Activated T-helper 2 cell treated with anti-CD3 and anti-CD28 coated beads, Interferon-gamma antibody, Interleukin-2, Interleukin-4, amounts not matched to agents 10 μg/mL and 5 μg/mL and 100 μg/mL, durations not matched to agents 14 hours and 24 hours and 36 hours (primary cell): ENCODE results near the gene TMEM176B. TPM values are rescaled to one million over a fixed set of nuclear protein-coding genes. Genes with fewer than 3 reads are reported as not detected.
"Not testable (repeated sequence)": the region's sequence is repeated elsewhere in the genome, so short reads cannot be mapped to it uniquely, and the experiment has no call there.

ENCODE experiments used
- DNase-seq: peaks from one replicate; pipeline ENCODE4 v3.0.0; 2021; ENCODE audit warnings: low spot score
- H3K27ac Mint-ChIP-seq: one replicate; pipeline ENCODE4 v1.8.0; 2021; ENCODE audit warnings: mixed read lengths
- H3K27me3 Mint-ChIP-seq: one replicate; pipeline ENCODE4 v1.8.0; 2021; ENCODE audit warnings: low read depth, mixed read lengths
- H3K36me3 Mint-ChIP-seq: one replicate; pipeline ENCODE4 v1.8.0; 2021; ENCODE audit warnings: low read depth, mixed read lengths
- H3K4me1 Mint-ChIP-seq: one replicate; pipeline ENCODE4 v1.8.0; 2021; ENCODE audit warnings: low read depth, mixed read lengths
- H3K4me3 Mint-ChIP-seq: one replicate; pipeline ENCODE4 v1.8.0; 2021; ENCODE audit warnings: low read depth, mild to moderate bottlenecking, moderate library complexity, mixed read lengths
- H3K9me3 Mint-ChIP-seq: one replicate; pipeline ENCODE4 v1.8.0; 2021; ENCODE audit warnings: mixed read lengths
- intact Hi-C: fragments of 100-400 bp; cut with micrococcal nuclease; formaldehyde crosslinking; loops from one replicate; pipeline ENCODE4 v1.15.1; 2023
- total RNA-seq: library from RNA; stranded (reverse); gene quantifications from 2 replicates; pipeline ENCODE4 v1.2.3, GENCODE V29; 2022

TMEM176B gene
- total RNA-seq, 1 donor from 2014 or later: 0.14 TPM

DNA sequence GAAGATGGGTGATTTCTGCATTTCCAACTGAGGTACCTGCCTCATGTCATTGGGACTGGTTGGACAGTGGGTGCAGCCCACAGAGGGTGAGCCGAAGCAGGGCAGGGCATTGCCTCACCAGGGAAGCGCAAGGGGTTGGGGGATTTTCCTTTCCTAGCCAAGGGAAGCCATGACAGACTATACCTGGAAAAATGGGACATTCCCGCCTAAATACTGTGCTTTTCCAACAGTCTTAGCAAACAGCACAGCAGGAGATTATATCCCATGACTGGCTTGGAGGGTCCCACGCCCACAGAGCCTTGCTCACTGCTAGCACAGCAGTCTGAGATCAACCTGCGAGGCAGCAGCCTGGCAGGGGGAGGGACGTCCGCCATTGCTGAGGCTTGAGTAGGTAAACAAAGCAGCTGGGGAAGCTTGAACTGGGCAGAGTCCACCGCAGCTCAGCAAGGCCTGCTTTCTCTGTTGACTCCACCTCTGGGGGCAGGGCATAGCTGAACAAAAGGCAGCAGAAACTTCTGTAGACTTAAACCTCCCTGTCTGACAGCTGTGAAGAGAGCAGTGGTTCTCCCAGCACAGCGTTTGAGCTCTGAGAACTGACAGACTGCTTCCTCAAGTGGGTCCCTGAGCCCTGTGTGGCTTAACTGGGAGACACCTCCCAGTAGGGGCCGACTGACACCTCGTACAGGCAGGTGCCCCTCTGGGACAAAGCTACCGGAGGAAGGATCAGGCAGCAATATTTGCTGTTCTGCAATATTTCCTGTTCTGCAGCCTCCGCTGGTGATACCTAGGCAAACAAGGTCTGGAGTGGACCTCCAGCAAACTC is 7.7 kb upstream of the TMEM176B start:
- H3K36me3 Mint-ChIP-seq, H3K4me3 Mint-ChIP-seq, H3K27ac Mint-ChIP-seq, H3K4me1 Mint-ChIP-seq, H3K9me3 Mint-ChIP-seq, intact Hi-C loops, DNase-seq: not testable (repeated sequence)
- peaks cover 33% of the 10 kb centered on the region for H3K27me3 Mint-ChIP-seq

DNA sequence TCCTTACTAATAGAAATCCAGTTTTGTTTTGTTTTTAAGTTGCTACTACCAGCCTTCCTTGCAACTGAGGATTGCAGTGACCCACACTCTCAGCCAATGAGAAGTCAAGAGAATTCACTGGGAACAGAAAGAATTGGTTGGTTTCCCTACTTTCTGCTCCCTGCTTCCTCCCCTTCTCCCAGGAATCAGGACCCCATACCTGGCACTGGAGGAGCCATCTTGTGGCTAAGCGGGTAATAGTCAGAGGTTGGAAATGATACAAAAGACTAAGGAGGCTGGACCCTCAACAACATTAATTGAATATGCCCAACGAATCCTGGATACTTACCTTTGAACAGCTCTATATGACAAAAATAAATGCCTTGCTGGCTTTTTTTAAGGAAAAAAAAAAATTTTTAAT is 6.7 kb upstream of the TMEM176B start:
- H3K4me3 Mint-ChIP-seq: no peak overlapping the region
- intact Hi-C loops: no loop called here
- H3K9me3 Mint-ChIP-seq: peaks cover 8% of the 10 kb centered on the region
- no peak for DNase-seq
- peaks cover 41% of the 10 kb centered on the region for H3K27me3 Mint-ChIP-seq
- no peaks in the 10 kb centered on the region for H3K4me1 Mint-ChIP-seq
- H3K27ac Mint-ChIP-seq: no peak overlapping the region
- H3K36me3 Mint-ChIP-seq: no peaks in the 10 kb centered on the region

DNA sequence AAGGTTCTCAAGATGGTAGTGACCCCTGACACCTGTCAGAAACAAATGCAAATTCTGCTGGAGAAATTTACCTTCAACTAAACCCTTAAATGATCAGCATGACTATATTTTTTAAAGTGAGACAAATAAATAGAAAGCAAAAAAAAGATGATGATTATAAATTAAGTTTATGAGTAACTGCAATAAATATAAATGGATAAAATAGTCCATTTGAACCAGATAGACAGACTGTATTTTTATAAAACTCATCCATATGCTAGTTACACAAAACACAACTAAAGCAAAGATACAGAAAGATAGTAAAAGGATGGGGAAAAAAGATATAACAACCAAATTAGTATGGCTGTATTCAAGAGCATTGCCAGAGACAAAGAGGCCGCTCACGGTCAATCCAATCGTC is 6.3 kb upstream of the TMEM176B start:
- no peak overlapping the region for H3K27ac Mint-ChIP-seq
- H3K4me1 Mint-ChIP-seq: no peaks in the 10 kb centered on the region
- DNase-seq: no peak
- no peak overlapping the region for H3K4me3 Mint-ChIP-seq
- H3K27me3 Mint-ChIP-seq: peaks cover 41% of the 10 kb centered on the region
- H3K9me3 Mint-ChIP-seq: peaks cover 8% of the 10 kb centered on the region
- no peaks in the 10 kb centered on the region for H3K36me3 Mint-ChIP-seq
- intact Hi-C loops: no loop called here

DNA sequence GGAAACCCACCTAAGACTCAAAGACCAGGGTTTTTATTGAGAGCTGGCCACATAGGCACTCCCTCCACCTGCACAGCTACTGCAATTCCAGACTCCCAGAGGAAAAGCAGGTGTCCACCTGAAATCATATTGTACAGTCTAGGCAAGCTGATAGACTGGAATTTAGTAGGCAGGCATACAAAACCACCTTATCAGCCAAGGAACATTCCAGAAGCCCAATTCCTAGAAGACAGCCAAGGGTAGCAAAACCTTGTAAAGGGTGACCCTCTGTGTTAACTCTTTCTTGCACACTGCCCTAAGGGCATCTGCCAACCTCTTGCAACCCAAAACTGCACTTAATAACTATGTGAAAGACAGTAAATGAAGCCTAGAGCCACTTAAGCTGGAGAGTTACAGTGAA is 5.7 kb upstream of the TMEM176B start:
- no peaks in the 10 kb centered on the region for H3K36me3 Mint-ChIP-seq
- peaks cover 8% of the 10 kb centered on the region for H3K9me3 Mint-ChIP-seq
- no peak for DNase-seq
- intact Hi-C loops: no loop called here
- H3K4me3 Mint-ChIP-seq: no peak overlapping the region
- H3K27ac Mint-ChIP-seq: no peak overlapping the region
- peaks cover 43% of the 10 kb centered on the region for H3K27me3 Mint-ChIP-seq
- no peaks in the 10 kb centered on the region for H3K4me1 Mint-ChIP-seq

DNA sequence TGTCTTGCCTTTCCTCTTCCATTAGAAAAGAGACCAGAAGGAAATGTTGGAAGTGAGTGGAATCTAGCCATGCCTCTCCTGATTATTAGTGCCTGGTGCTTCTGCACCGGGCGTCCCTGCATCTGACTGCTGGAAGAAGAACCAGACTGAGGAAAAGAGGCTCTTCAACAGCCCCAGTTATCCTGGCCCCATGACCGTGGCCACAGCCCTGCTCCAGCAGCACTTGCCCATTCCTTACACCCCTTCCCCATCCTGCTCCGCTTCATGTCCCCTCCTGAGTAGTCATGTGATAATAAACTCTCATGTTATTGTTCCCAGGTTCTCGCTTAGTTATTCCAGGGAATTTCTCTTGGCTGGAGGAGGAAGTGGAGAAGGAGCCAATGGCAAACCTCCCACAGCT is 4.6 kb upstream of the TMEM176B start:
- Mint-ChIP-seq H3K27ac (no peak overlapping the region), H3K27me3 (peaks cover 33% of the 10 kb centered on the region), H3K9me3 (peaks cover 8% of the 10 kb centered on the region), H3K4me3 (no peak overlapping the region), H3K36me3 (no peaks in the 10 kb centered on the region), H3K4me1 (no peaks in the 10 kb centered on the region)
- no peak for DNase-seq
- intact Hi-C loops: no loop called here

DNA sequence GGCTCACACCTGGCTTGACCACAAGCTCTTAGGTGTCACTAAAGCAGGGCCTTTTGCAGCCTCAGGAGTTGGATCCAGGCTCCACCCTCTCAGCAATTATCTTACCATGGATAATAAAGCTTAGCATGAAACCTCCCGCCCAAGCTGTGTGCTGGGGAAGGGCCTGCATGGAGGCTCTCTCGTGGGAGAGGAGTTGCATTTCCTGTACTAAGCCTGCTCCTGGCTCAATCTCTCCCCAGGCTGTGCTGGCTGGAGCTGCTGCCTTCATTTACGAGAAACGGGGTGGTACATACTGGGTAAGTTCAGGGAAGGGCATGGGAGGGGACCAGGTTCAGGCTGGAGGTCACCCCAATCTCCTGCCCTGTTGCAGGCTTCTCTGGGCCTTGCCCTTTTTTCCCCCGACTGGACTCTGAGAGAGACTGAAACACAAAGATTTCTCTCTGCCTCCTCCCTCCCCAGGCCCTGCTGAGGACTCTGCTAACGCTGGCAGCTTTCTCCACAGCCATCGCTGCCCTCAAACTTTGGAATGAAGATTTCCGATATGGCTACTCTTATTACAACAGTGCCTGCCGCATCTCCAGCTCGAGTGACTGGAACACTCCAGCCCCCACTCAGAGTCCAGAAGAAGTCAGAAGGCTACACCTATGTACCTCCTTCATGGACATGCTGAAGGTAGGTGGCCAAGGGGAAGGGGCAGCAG is 3.1 kb upstream of the TMEM176B start:
- peaks cover 8% of the 10 kb centered on the region for H3K9me3 Mint-ChIP-seq
- DNase-seq: no peak
- H3K36me3 Mint-ChIP-seq: no peaks in the 10 kb centered on the region
- H3K4me1 Mint-ChIP-seq: no peaks in the 10 kb centered on the region
- H3K27ac Mint-ChIP-seq: no peak overlapping the region
- intact Hi-C loops: no loop called here
- peaks cover 39% of the 10 kb centered on the region for H3K27me3 Mint-ChIP-seq
- no peak overlapping the region for H3K4me3 Mint-ChIP-seq

DNA sequence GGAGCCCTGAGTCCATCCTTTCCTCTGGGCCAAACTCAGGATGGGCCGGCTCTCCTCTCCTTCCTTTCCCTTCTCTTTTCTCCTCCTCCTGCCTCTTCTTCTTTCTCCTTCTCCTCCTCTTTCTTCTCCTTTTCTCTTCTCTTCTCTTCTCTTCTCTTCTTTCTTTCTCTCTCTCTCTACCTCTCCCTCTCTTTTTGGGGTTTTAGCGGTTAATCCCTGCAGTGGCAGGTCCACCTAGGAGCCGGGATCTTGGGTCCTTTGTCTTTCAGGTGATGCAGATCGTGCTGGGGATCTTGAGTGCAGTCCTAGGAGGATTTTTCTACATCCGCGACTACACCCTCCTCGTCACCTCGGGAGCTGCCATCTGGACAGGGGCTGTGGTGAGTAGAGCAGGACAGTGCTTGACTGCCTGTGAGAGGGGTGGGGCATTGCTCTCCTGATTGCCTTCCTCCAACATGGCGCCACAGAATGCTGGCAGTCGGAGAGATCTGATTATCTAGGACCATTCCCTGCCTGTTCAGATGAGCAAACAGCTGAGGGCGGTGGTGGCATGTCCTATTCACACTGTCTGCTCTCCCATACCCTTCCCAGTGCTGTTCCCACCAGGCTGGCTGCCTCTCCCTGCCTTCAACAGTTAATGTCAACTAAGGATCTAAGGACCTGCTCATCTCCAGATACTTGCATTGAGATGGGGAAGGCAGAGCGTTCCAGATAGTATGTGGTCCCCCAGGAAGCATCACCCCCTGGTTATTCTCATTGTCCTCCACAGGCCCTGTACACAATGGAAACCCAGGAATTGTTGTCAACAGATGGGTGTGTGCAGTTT is 2.0 kb upstream of the TMEM176B start:
- DNase-seq: no peak
- Mint-ChIP-seq H3K4me1 (no peaks in the 10 kb centered on the region), H3K27ac (no peak overlapping the region), H3K36me3 (no peaks in the 10 kb centered on the region), H3K4me3 (no peak overlapping the region), H3K27me3 (peaks cover 40% of the 10 kb centered on the region), H3K9me3 (peaks cover 8% of the 10 kb centered on the region)
- intact Hi-C loops: no loop called here

DNA sequence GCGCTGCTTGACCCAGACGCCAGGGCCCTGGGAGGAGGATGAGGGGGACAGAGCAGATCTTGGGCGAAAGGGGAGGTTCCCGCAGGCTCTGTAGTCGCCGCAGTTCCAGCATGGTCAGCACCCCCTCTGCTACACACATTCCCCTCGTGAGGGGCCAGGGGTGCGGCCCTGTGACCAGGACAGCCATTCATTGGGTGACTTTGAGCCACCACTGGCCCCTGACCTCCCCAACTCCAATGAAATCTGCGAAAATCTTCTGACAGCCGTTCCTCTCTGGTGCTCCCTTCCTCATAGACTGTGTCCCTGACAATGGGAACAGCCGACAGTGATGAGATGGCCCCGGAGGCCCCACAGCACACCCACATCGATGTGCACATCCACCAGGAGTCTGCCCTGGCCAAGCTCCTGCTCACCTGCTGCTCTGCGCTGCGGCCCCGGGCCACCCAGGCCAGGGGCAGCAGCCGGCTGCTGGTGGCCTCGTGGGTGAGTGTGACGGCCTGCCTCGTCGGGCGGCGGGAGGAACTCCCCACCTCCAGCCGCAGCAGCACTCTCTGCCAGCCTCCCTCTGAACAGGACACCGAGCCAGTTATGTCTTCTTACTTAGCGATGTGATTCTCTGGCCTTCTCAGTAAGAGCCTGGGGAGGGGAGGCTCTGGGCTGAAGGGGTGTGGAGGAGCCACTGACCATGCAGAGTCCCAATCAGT is 1.2 kb upstream of the TMEM176B start:
- Mint-ChIP-seq H3K4me3 (peak overlapping the region; percentile 21), H3K36me3 (no peaks in the 10 kb centered on the region), H3K9me3 (peaks cover 7% of the 10 kb centered on the region), H3K27ac (no peak overlapping the region), H3K27me3 (peaks cover 43% of the 10 kb centered on the region), H3K4me1 (no peaks in the 10 kb centered on the region)
- intact Hi-C loops: no loop called here
- DNase-seq: no peak

DNA sequence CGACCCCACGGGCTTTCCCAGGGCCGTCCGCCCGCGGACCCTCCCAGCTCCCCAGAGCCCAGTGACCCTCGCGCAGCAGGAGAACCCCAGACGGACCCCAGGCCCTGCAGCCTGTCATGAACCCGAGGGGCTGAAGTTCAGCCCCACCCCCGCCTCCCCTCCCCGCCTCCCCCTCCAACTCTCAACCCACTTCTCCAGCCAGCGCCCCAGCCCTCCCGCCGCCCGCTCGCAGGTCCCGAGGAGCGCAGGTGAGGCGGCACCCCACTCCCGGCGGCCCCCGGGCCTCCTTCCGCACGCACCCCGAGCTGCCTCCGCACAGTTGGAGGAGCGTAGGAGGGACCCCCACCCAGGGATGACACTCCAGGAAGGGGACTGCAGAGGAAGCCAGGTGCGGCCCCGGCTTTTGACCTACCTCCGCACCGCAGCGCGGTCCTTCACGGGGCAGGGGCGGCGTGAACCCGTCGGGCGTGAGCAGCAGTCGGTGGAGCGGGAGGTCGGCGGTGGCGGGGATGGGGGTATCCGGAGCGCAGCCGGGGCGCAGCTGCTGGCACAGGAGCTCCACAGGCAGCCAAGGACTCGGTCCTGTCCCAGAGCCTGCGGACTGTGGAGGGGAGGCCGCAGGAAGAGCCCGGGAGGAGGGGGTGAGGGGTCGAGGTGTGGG is 547 bp upstream of the TMEM176B start, which contains the start of gene TMEM176A:
TMEM176A (plus strand) TSS at position 189 of the 661 bp plus-strand sequence. CDS start 782 bp downstream, outside the sequence.
- Mint-ChIP-seq H3K36me3 (no peaks in the 10 kb centered on the region), H3K27ac (no peak within 1 kb of the TSS), H3K9me3 (peaks cover under 1% of the 10 kb centered on the region), H3K4me3 (peak within 1 kb of the TSS; percentile 21), H3K4me1 (no peaks in the 10 kb centered on the region), H3K27me3 (peaks cover 49% of the 10 kb centered on the region)
- intact Hi-C loops: no loop called here
- DNase-seq: no peak

DNA sequence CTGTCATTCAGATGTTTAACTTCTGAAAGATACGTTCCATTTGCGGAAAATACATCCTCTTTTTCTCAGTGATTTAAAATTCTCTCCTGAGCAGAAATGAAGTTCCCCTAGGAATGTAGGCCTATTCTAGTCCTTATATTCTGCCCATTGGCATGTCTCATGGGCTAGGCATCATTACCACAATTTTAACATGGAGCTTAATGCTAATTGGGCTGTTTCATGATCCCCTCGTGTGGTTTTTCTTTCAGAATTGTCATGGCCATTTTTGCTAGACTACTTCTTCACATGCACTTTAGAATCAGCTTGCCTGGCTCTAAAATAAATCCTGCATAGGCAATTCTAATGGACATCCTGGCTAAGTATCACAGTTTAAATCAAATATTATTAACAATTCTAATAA is 1.0 kb downstream of the TMEM176B start:
- DNase-seq: no peak
- Mint-ChIP-seq H3K27me3 (peaks cover 45% of the 10 kb centered on the region), H3K4me3 (no peak overlapping the region), H3K27ac (no peak overlapping the region), H3K4me1 (no peaks in the 10 kb centered on the region), H3K36me3 (no peaks in the 10 kb centered on the region), H3K9me3 (no peaks in the 10 kb centered on the region)
- intact Hi-C loops: no loop called here

DNA sequence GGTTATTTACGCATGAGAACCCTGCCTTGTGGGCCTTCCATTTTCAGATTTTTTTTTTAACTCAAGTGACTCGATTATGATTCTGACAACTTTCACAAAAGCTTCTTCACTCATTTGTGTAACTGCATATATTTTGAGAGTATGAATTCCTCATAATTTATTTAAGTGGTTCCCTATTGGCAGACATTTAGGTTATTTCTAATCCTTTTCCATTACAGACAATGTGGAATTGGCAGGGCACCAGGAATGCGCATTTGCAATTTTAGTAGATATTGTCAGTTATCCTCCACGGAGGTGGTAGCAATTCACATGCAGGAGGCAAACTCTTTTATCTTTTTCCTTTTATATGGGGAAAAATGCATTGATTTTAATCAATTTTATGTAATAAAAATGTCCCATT is 2.5 kb downstream of the TMEM176B start:
- no peaks in the 10 kb centered on the region for H3K9me3 Mint-ChIP-seq
- H3K36me3 Mint-ChIP-seq: no peaks in the 10 kb centered on the region
- H3K27me3 Mint-ChIP-seq: peaks cover 42% of the 10 kb centered on the region
- H3K4me3 Mint-ChIP-seq: no peak overlapping the region
- H3K27ac Mint-ChIP-seq: no peak overlapping the region
- intact Hi-C loops: no loop called here
- no peaks in the 10 kb centered on the region for H3K4me1 Mint-ChIP-seq
- no peak for DNase-seq
